Measurements from ENCODE around the gene TRIP13.

The TRIP13 gene

GRCh38 chr5:891837-892393, 769 bp upstream of the TRIP13 start:
- DNase-seq (ENCODE audit: low read depth) = no peak
- no peak for TF ChIP-seq CTCF (IDR thresholded peaks at IDR 0.05; ENCODE audit: low read depth, low read length, missing control alignments)

GRCh38 chr5:893137-893506, 438 bp downstream of the TRIP13 start:
- H3K4me3 ChIP-seq (ENCODE audit: low read depth, low read length) = peak overlapping the region; percentile 97
- no peak for TF ChIP-seq CTCF (IDR thresholded peaks at IDR 0.05; ENCODE audit: low read depth, low read length, missing control alignments)
- DNase-seq (ENCODE audit: low read depth) = no peak

More at GRCh38 chr5:891837-892393, 769 bp upstream of the TRIP13 start:
- peak overlapping the region; percentile 97 for H3K4me3 ChIP-seq (ENCODE audit: low read depth, low read length)

- TF ChIP-seq CTCF (IDR thresholded peaks at IDR 0.05; ENCODE audit: low read depth, low read length, missing control alignments) = no peak
- peak overlapping the region; percentile 97 for H3K4me3 ChIP-seq (ENCODE audit: low read depth, low read length)
- no peak for DNase-seq (ENCODE audit: low read depth)
Observed at GRCh38 chr5:893711-894110, 1.0 kb downstream of the TRIP13 start.

GRCh38 chr5:900781-901180, 8.1 kb downstream of the TRIP13 start:
- no peak overlapping the region for H3K4me3 ChIP-seq (ENCODE audit: low read depth, low read length)
- DNase-seq (ENCODE audit: low read depth) = no peak
- TF ChIP-seq CTCF (IDR thresholded peaks at IDR 0.05; ENCODE audit: low read depth, low read length, missing control alignments) = no peak

GRCh38 chr5:902129-902916, 9.6 kb downstream of the TRIP13 start:
- no peak for DNase-seq (ENCODE audit: low read depth)
- H3K4me3 ChIP-seq (ENCODE audit: low read depth, low read length) = no peak overlapping the region
- TF ChIP-seq CTCF (IDR thresholded peaks at IDR 0.05; ENCODE audit: low read depth, low read length, missing control alignments) = no peak

GRCh38 chr5:903756-904096, 11.0 kb downstream of the TRIP13 start:
- DNase-seq (ENCODE audit: low read depth) = no peak
- TF ChIP-seq CTCF (IDR thresholded peaks at IDR 0.05; ENCODE audit: low read depth, low read length, missing control alignments) = no peak
- H3K4me3 ChIP-seq (ENCODE audit: low read depth, low read length) = no peak overlapping the region

All from GM12864 (cell line).